Measurements from ENCODE around the gene STARD4.
A peak's percentile ranks its signal among the peaks of the same experiment; 100 is the strongest.

The STARD4 gene

GRCh38 chr5:111512375-111513130, at the start of gene STARD4:
Gene STARD4, minus strand, starts transcription at chr5:111512535. Its CDS starts 5,102 bp downstream, at chr5:111507433.
- peak; percentile 86 for DNase-seq (ENCODE audit: low read depth)

GRCh38 chr5:111559680-111560079, 47.3 kb upstream of the STARD4 start:
- no peak for DNase-seq (ENCODE audit: low read depth)

GRCh38 chr5:111557686-111558085, 45.4 kb upstream of the STARD4 start:
- DNase-seq (ENCODE audit: low read depth), result no peak

GRCh38 chr5:111557111-111557510, 44.8 kb upstream of the STARD4 start:
- no peak for DNase-seq (ENCODE audit: low read depth)

GRCh38 chr5:111556501-111556900, 44.2 kb upstream of the STARD4 start:
- no peak for DNase-seq (ENCODE audit: low read depth)

- no peak for DNase-seq (ENCODE audit: low read depth)
Measured at GRCh38 chr5:111555760-111556159, 43.4 kb upstream of the STARD4 start.

- DNase-seq (ENCODE audit: low read depth), result no peak
Measured at GRCh38 chr5:111553868-111554267, 41.5 kb upstream of the STARD4 start.

- no peak for DNase-seq (ENCODE audit: low read depth)
Measured at GRCh38 chr5:111552896-111553295, 40.6 kb upstream of the STARD4 start.

- DNase-seq (ENCODE audit: low read depth), result no peak
Measured at GRCh38 chr5:111552492-111552891, 40.2 kb upstream of the STARD4 start.

- no peak for DNase-seq (ENCODE audit: low read depth)
Measured at GRCh38 chr5:111551569-111552275, 39.4 kb upstream of the STARD4 start.

- no peak for DNase-seq (ENCODE audit: low read depth)
Measured at GRCh38 chr5:111551161-111551560, 38.8 kb upstream of the STARD4 start.

- DNase-seq (ENCODE audit: low read depth), result peak; percentile 55
Measured at GRCh38 chr5:111550282-111551020, 38.1 kb upstream of the STARD4 start.

- DNase-seq (ENCODE audit: low read depth), result no peak
Measured at GRCh38 chr5:111548992-111549649, 36.8 kb upstream of the STARD4 start.

GRCh38 chr5:111548348-111548950, 36.1 kb upstream of the STARD4 start:
- DNase-seq (ENCODE audit: low read depth), result no peak

GRCh38 chr5:111545031-111545430, 32.7 kb upstream of the STARD4 start:
- DNase-seq (ENCODE audit: low read depth), result no peak

GRCh38 chr5:111537141-111538024, 25.0 kb upstream of the STARD4 start:
- no peak for DNase-seq (ENCODE audit: low read depth)

- DNase-seq (ENCODE audit: low read depth), result no peak
Measured at GRCh38 chr5:111535879-111536549, 23.7 kb upstream of the STARD4 start.

GRCh38 chr5:111532886-111533582, 20.7 kb upstream of the STARD4 start:
- no peak for DNase-seq (ENCODE audit: low read depth)

- DNase-seq (ENCODE audit: low read depth), result peak; percentile 65
Measured at GRCh38 chr5:111530298-111530740, 18.0 kb upstream of the STARD4 start.

GRCh38 chr5:111528056-111528455, 15.7 kb upstream of the STARD4 start:
- no peak for DNase-seq (ENCODE audit: low read depth)

Measured in stimulated activated CD8-positive, alpha-beta memory T cell treated with anti-CD3 and anti-CD28 coated beads, Interleukin-15, amount 100 ng/mL, for 1 hour (primary cell).